Activated CD4-positive, alpha-beta T cell treated with anti-CD3 and anti-CD28 coated beads, Interleukin-2, amount 10 ng/mL, durations not matched to agents 7 days and 5 days (primary cell): ENCODE data around the gene ZNF350. TPM values are rescaled to one million over a fixed set of nuclear protein-coding genes. Genes with fewer than 3 reads are reported as not detected.
"Not testable (repeated sequence)": the region's sequence is repeated elsewhere in the genome, so short reads cannot be mapped to it uniquely, and the experiment has no call there.

ENCODE experiments used
- CTCF ChIA-PET: fragments of 350-600 bp; sonication (Branson Sonifier 250); formaldehyde crosslinking; loops from one replicate; lab custom pipeline; 2021; ENCODE audit warnings: antibody characterized with exemption; lab: Charles Lee
- POLR2A ChIA-PET: fragments of 350-600 bp; sonication (Branson Sonifier 250); formaldehyde crosslinking; loops from one replicate; lab custom pipeline; 2021; ENCODE audit warnings: antibody characterized with exemption; lab: Charles Lee
- DNase-seq: peaks from one replicate; pipeline ENCODE4 v3.0.0-alpha.2; 2020
- H3K27ac Mint-ChIP-seq: one replicate; pipeline ENCODE4 v1.8.0; 2021; ENCODE audit warnings: mild to moderate bottlenecking, moderate library complexity, mixed read lengths
- H3K27me3 Mint-ChIP-seq: one replicate; pipeline ENCODE4 v1.8.0; 2021; ENCODE audit warnings: mixed read lengths
- H3K36me3 Mint-ChIP-seq: one replicate; pipeline ENCODE4 v1.8.0; 2021; ENCODE audit warnings: low read depth, mixed read lengths
- H3K4me1 Mint-ChIP-seq: one replicate; pipeline ENCODE4 v1.8.0; 2021; ENCODE audit warnings: mixed read lengths
- H3K4me3 Mint-ChIP-seq: one replicate; pipeline ENCODE4 v1.8.0; 2021; ENCODE audit warnings: mild to moderate bottlenecking, moderate library complexity, mixed read lengths
- H3K9me3 Mint-ChIP-seq: one replicate; pipeline ENCODE4 v1.8.0; 2021; ENCODE audit warnings: mixed read lengths
- total RNA-seq, 2 experiments: library from RNA; stranded (reverse); gene quantifications; one replicate each; pipeline ENCODE4 v1.2.3, GENCODE V29; 2021

The ZNF350 gene
- total RNA-seq, 2 experiments from 2014 or later: 15.5 to 17.8 TPM

DNA sequence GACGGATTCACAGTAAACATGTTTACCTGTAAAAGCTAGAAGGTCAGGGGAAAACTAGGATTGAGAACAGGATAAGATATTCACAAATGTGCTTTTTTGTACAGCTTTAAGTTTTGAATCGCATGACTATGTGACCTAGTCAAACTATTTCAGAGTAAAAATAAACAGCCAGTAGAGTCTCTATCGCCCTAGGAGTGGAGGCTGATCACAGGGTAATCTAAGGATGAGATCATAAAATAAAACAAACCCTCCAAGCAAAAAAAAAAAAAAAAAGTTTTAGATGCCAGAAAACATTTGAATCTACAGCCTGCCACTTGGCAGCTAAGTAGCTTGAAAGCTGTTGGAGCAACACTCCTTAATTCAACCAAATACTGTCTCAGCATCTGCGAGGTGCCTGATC lies 26.8 kb downstream of the ZNF350 start:
- H3K27me3 Mint-ChIP-seq: no peaks in the 10 kb centered on the region
- ChIA-PET CTCF (no interaction called here), POLR2A (no interaction called here)
- peaks cover 68% of the 10 kb centered on the region for H3K9me3 Mint-ChIP-seq
- H3K27ac Mint-ChIP-seq: no peak overlapping the region
- H3K4me1 Mint-ChIP-seq: no peaks in the 10 kb centered on the region
- H3K36me3 Mint-ChIP-seq: peaks cover 34% of the 10 kb centered on the region
- DNase-seq: no peak
- H3K4me3 Mint-ChIP-seq: no peak overlapping the region

DNA sequence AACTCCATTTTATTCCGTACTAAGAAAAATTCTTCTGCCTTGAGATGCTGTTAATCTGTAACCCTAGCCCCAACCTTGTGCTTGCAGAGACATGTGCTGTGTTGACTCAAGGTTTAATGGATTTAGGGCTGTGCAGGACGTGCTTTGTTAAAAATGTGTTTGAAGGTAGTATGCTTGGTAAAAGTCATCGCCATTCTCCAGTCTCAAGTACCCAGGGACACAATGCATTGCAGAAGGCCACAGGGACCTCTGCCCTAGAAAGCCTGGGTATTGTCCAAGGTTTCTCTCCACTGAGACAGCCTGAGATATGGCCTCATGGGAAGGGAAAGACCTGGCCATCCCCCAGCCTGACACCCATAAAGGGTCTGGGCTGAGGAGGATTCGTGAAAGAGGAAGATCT lies 28.8 kb downstream of the ZNF350 start:
- H3K4me1 Mint-ChIP-seq, CTCF ChIA-PET, H3K4me3 Mint-ChIP-seq, H3K27ac Mint-ChIP-seq, POLR2A ChIA-PET, DNase-seq, H3K27me3 Mint-ChIP-seq: not testable (repeated sequence)
- Mint-ChIP-seq H3K9me3 (peaks cover 65% of the 10 kb centered on the region), H3K36me3 (peaks cover 21% of the 10 kb centered on the region)

DNA sequence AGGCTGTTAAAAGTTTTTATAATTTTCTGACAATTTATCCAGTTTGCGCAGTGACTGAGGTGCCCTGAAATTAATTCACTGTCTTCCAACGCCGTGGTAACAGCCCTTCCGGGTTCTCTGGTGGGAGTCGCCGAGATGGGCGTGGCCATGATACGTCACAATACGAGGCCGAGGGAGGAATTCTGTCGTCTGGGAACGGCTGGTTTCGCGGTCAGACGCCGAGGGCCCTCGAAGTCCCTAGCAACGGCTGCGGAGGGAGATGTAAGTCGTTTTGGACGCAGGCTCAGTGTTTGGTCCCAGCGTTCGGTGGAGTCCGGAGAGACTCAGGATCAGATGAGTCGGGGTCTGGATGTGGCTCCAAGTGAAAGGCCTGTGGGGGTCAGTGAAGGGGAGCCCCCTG lies 37.7 kb downstream of the ZNF350 start:
- H3K27ac Mint-ChIP-seq: no peak overlapping the region
- H3K36me3 Mint-ChIP-seq: peaks cover 30% of the 10 kb centered on the region
- H3K4me3 Mint-ChIP-seq: no peak overlapping the region
- H3K4me1 Mint-ChIP-seq: no peaks in the 10 kb centered on the region
- ChIA-PET POLR2A (no interaction called here), CTCF (no interaction called here)
- no peaks in the 10 kb centered on the region for H3K27me3 Mint-ChIP-seq
- no peak for DNase-seq
- H3K9me3 Mint-ChIP-seq: peaks cover 72% of the 10 kb centered on the region

GRCh38 chr19:51946602-51947001 lies 40.0 kb downstream of the ZNF350 start:
- CTCF ChIA-PET: no interaction called here
- no peak overlapping the region for H3K27ac Mint-ChIP-seq
- H3K27me3 Mint-ChIP-seq: no peaks in the 10 kb centered on the region
- H3K9me3 Mint-ChIP-seq: peaks cover 84% of the 10 kb centered on the region
- H3K4me1 Mint-ChIP-seq: no peaks in the 10 kb centered on the region
- peaks cover 53% of the 10 kb centered on the region for H3K36me3 Mint-ChIP-seq
- no peak for DNase-seq
- no peak overlapping the region for H3K4me3 Mint-ChIP-seq
- POLR2A ChIA-PET: no interaction called here

DNA sequence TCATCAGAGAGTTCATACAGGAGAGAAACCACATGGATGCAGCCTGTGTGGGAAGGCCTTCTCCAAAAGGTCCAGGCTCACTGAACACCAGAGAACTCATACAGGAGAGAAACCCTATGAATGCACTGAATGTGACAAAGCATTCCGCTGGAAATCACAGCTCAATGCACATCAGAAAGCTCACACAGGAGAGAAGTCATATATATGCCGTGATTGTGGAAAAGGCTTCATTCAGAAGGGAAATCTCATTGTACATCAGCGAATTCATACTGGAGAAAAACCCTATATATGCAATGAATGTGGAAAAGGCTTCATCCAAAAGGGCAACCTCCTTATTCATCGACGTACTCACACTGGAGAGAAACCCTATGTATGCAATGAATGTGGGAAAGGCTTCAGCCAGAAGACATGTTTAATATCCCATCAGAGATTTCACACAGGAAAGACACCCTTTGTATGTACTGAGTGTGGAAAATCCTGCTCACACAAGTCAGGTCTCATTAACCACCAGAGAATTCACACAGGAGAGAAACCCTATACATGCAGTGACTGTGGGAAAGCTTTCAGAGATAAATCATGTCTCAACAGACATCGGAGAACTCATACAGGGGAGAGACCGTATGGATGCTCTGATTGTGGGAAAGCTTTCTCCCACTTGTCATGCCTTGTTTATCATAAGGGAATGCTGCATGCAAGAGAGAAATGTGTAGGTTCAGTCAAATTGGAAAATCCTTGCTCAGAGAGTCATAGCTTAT lies 41.7 kb downstream of the ZNF350 start:
- POLR2A ChIA-PET: no interaction called here
- no peaks in the 10 kb centered on the region for H3K27me3 Mint-ChIP-seq
- H3K36me3 Mint-ChIP-seq: peaks cover 68% of the 10 kb centered on the region
- H3K4me3 Mint-ChIP-seq: no peak overlapping the region
- no peaks in the 10 kb centered on the region for H3K4me1 Mint-ChIP-seq
- DNase-seq: no peak
- H3K27ac Mint-ChIP-seq: no peak overlapping the region
- CTCF ChIA-PET: no interaction called here
- peaks cover 85% of the 10 kb centered on the region for H3K9me3 Mint-ChIP-seq

- Mint-ChIP-seq H3K27me3 (no peaks in the 10 kb centered on the region), H3K4me3 (no peak overlapping the region), H3K9me3 (peaks cover 63% of the 10 kb centered on the region), H3K4me1 (no peaks in the 10 kb centered on the region), H3K36me3 (peaks cover 96% of the 10 kb centered on the region), H3K27ac (no peak overlapping the region)
- DNase-seq: no peak
- POLR2A ChIA-PET: no interaction called here
- CTCF ChIA-PET: no interaction called here
Measured at GRCh38 chr19:51938936-51939335, 47.7 kb downstream of the ZNF350 start.

DNA sequence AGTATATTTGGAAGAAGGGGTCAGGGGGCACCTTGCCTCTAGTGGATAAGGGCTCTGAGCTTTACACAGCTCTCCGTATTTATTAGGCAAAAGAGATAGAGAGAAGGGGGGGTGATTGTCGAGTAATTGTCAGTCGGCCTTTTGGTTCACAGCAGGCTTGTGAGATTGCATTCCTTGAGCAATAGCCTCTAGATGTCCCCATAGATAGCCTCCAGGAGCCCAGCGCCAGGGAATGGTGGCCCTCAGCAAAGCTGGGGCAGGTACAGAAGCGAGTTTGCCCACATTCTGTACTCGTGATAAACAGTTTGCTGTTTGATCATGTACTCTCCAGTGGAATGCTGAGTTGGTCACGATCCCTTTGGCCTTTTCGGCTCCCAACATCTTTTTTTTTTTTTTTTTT lies 54.7 kb downstream of the ZNF350 start:
- Mint-ChIP-seq H3K27me3 (no peaks in the 10 kb centered on the region), H3K4me3 (no peak overlapping the region), H3K27ac (no peak overlapping the region), H3K9me3 (peaks cover 40% of the 10 kb centered on the region), H3K36me3 (peaks cover 89% of the 10 kb centered on the region), H3K4me1 (peaks cover 25% of the 10 kb centered on the region)
- DNase-seq: no peak
- POLR2A ChIA-PET: no interaction called here
- CTCF ChIA-PET: interaction anchor here (0.7 kb wide), 1 partner anchor 228 kb away, joined by 3 read pairs; no protein-coding TSS in a partner anchor

DNA sequence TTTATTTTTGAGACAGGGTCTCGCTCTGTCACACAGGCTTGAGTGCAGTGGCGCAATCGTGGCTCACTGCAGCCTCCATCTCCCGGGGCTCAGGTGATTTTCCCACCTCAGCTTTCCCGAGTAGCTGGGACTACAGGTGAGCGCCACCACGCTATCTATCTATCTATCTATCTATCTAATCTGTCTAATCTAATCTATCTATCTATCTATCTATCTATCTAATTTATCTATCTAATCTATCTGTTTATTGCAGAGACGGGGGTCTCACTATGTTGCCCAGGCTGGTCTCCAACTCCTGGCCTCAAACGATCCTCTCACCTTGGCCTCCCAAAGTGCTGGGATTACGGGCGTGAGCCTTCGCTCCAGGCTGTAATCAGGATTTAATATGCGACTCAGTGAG lies 58.8 kb downstream of the ZNF350 start:
- H3K27me3 Mint-ChIP-seq: no peaks in the 10 kb centered on the region
- H3K4me3 Mint-ChIP-seq: peak overlapping the region; percentile 99
- DNase-seq: no peak
- peaks cover 34% of the 10 kb centered on the region for H3K4me1 Mint-ChIP-seq
- CTCF ChIA-PET: interaction anchor here (0.5 kb wide), 1 partner anchor 441 kb away, joined by 3 read pairs; no protein-coding TSS in a partner anchor
- POLR2A ChIA-PET: no interaction called here
- peaks cover 70% of the 10 kb centered on the region for H3K36me3 Mint-ChIP-seq
- H3K9me3 Mint-ChIP-seq: peaks cover 60% of the 10 kb centered on the region
- H3K27ac Mint-ChIP-seq: peak overlapping the region; percentile 94

DNA sequence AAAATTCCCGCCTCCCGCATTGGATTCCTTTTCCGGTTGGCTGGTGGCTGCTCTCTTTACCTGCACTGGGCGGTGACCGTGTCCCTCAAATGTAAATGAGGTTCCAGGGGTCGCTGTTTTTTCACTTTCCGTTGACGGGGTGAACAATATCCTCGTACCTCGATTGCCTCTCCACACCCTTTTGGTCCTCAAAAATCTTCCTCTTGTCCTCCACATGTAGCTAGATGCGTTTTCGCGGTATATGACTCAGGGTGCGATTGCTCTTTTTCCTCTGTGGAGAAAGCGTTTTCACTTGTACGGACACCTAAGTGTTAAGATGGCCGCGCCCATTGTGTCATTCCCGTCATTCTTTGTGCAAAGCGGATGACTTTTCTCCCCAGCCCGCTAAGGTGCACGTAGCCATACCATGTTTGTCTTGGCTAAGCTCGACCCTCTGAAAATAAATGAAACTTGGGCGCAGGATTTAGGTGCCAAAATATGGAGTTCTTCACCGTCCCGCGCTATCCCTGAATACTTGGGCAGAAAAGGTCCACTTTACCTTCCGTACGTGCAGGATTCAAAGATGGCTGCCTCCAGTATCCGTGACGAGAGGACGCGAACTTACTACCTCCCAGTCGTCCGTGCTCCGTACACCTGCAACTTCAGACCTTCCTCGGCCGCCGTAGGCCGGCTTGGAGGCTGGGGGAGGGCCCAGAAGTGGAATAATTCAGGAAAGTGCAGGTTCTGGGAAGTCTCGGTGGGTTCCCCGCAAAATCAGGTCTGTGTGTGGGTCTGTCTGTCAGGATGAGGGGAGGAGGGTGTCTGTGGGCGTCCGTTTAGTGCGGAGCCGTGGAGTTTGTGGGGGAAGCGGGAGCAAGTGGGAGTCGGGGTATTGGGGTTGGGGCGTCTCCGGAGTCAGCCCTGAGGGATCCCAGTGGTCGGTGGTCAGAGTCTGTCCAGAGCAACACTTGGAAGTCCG lies 59.6 kb downstream of the ZNF350 start, which contains the start of gene ZNF613:
TSS of gene ZNF613 (plus strand) at position 689 of the 958 bp plus-strand sequence. CDS start 8,749 bp downstream, outside the sequence.
- H3K4me3 Mint-ChIP-seq: peak within 1 kb of the TSS; percentile 99
- ChIA-PET CTCF (no interaction called here), POLR2A (no interaction called here)
- H3K9me3 Mint-ChIP-seq: peaks cover 66% of the 10 kb centered on the region
- peaks cover 34% of the 10 kb centered on the region for H3K4me1 Mint-ChIP-seq
- H3K27me3 Mint-ChIP-seq: no peaks in the 10 kb centered on the region
- H3K36me3 Mint-ChIP-seq: peaks cover 67% of the 10 kb centered on the region
- DNase-seq: peak; percentile 89
- peak within 1 kb of the TSS; percentile 94 for H3K27ac Mint-ChIP-seq

- Mint-ChIP-seq H3K27me3 (no peaks in the 10 kb centered on the region), H3K4me1 (peaks cover 34% of the 10 kb centered on the region), H3K27ac (peak overlapping the region; percentile 94), H3K9me3 (peaks cover 68% of the 10 kb centered on the region), H3K36me3 (peaks cover 65% of the 10 kb centered on the region), H3K4me3 (peak overlapping the region; percentile 99)
- no peak for DNase-seq
- ChIA-PET POLR2A (no interaction called here), CTCF (no interaction called here)
Measured at GRCh38 chr19:51926426-51926783, 60.2 kb downstream of the ZNF350 start.

DNA sequence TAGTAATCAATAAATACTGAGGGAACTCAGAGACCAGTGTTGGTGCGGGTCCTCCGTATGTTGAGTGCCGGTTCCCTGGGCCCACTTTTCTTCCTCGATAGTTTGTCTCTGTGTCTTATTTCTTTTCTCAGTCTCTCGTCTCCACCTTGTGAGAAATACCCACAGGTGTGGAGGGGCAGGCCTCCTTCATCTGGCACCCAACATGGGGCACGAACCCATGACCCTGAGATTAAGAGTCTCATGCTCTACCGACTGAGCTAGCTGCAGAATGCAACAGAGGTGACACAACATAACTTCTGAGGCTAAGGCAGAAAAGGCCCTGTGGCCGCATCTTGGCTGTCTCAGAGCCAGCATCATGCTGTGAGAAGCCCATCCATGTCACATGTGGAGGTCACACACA lies 64.7 kb downstream of the ZNF350 start:
- DNase-seq: no peak
- H3K4me3 Mint-ChIP-seq: no peak overlapping the region
- H3K27me3 Mint-ChIP-seq: no peaks in the 10 kb centered on the region
- CTCF ChIA-PET: no interaction called here
- peaks cover 69% of the 10 kb centered on the region for H3K9me3 Mint-ChIP-seq
- POLR2A ChIA-PET: no interaction called here
- no peak overlapping the region for H3K27ac Mint-ChIP-seq
- H3K4me1 Mint-ChIP-seq: peaks cover 9% of the 10 kb centered on the region
- peaks cover 32% of the 10 kb centered on the region for H3K36me3 Mint-ChIP-seq

DNA sequence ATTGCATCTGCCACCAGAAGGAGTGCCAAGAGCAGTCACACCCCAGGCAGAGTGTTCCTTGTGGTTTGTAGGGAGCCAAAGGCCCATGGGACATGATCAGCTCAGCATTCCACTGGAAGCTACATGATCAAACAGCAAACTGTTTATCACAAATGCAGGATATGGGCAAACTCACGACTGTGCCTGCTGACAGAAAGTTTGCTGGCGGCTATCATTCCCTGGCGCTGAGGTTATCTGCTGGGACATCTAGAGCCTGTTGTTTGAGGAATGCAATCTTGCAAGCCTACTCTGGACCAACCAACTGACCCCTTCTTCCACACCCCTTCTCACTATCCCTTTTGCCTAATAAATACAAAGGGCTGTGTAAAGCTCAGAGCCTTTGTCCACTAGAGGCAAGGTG lies 67.0 kb downstream of the ZNF350 start:
- H3K27me3 Mint-ChIP-seq: no peaks in the 10 kb centered on the region
- H3K4me3 Mint-ChIP-seq: no peak overlapping the region
- no peak overlapping the region for H3K27ac Mint-ChIP-seq
- H3K4me1 Mint-ChIP-seq: no peaks in the 10 kb centered on the region
- peaks cover 26% of the 10 kb centered on the region for H3K36me3 Mint-ChIP-seq
- peaks cover 68% of the 10 kb centered on the region for H3K9me3 Mint-ChIP-seq
- ChIA-PET POLR2A (no interaction called here), CTCF (no interaction called here)
- DNase-seq: no peak

DNA sequence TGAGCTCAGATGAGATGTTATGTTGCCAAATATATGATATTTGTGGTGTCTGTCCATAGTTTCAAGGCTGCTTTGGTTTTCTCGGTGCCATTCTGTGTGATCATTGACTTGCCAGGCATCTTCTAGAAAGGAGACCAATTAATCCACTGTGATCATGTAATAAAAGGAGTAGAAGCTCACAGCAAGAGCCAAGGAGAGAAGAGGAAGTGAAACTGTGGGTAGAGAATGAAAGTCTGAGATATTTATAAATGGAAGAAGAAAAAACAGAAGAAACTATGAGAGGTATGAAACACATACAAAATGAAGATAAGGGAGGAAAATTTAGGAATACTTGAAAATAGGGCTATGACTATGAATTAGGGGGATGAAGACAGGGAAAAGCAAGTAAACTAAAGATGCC lies 70.5 kb downstream of the ZNF350 start:
- H3K36me3 Mint-ChIP-seq: peaks cover 17% of the 10 kb centered on the region
- H3K4me1 Mint-ChIP-seq: no peaks in the 10 kb centered on the region

More for the DNA sequence above, 70.5 kb downstream of the ZNF350 start:
- Mint-ChIP-seq H3K27ac (no peak overlapping the region), H3K4me3 (no peak overlapping the region), H3K27me3 (no peaks in the 10 kb centered on the region), H3K9me3 (peaks cover 55% of the 10 kb centered on the region)
- CTCF ChIA-PET: no interaction called here
- POLR2A ChIA-PET: no interaction called here
- DNase-seq: no peak
